K562 (cell line): ENCODE results near the gene HMX1. TPM values are rescaled to one million over a fixed set of nuclear protein-coding genes. Genes with fewer than 3 reads are reported as not detected.

ENCODE experiments used
- ATAC-seq: fragments of 200-7000 bp; cut with Tn5 transposase; 3 replicates; pipeline ENCODE4 v1.9.1; 2020; ENCODE audit warnings: moderate library complexity
- BruUV-seq: library from RNA; stranded (reverse); fragments of 400-500 nt; replicated peaks from 2 replicates; lab custom pipeline; 2021; lab: Mats Ljungman, UMichigan
- CTCF ChIA-PET: fragments of 300-600 bp; formaldehyde crosslinking; extraction: SDS; loops from one replicate; lab custom pipeline; 2021; ENCODE audit warnings: low intra/inter-chr PET ratio; lab: Yijun Ruan, JAX
- POLR2A ChIA-PET: fragments of 300-600, 350-650 bp; sonication (Branson Sonifier 250); formaldehyde crosslinking; extraction: SDS; loops from one replicate; lab custom pipeline; 2021; ENCODE audit warnings: antibody characterized with exemption, inconsistent platforms; lab: Yijun Ruan, JAX
- DNase-seq, 4 experiments: peaks; one replicate each; pipeline versions ENCODE4 v3.0.0 to v3.0.0-alpha.2; 2011 to 2018; ENCODE audit warnings: low spot score in 3 of 4, mixed read lengths in 3 of 4; ENCODE audit errors: extremely low read depth in 1 of 4
- FAIRE-seq: peaks from 2 replicates; lab custom pipeline; 2011; peaks lifted over from hg19 to GRCh38; lab: Jason Lieb, UNC
- H2AFZ ChIP-seq: 2 replicates; pipeline ENCODE4 v1.6.0; 2011; ENCODE audit warnings: low read depth, low read length, control low read depth, inconsistent platforms
- H3K27ac ChIP-seq: fragments of 200-600 bp; 3 replicates; pipeline ENCODE4 v1.8.0; 2011; ENCODE audit warnings: low read depth, mild to moderate bottlenecking, control low read depth, inconsistent platforms, low read length, moderate library complexity, mixed read lengths; ENCODE audit errors: extremely low read depth
- H3K27me3 ChIP-seq, 2 experiments: fragments of 300-600 bp in 1 of 2; 2 replicates in 1 of 2; 3 replicates in 1 of 2; pipeline versions ENCODE4 v1.6.0 to v1.8.0; 2011; ENCODE audit warnings: inconsistent platforms in 2 of 2, low read length in 2 of 2, mild to moderate bottlenecking in 1 of 2, mixed read lengths in 1 of 2, moderate library complexity in 1 of 2; ENCODE audit not compliant: control insufficient read depth in 2 of 2, insufficient read depth in 2 of 2
- H3K36me3 ChIP-seq: fragments of 300-600 bp; 3 replicates; pipeline ENCODE4 v1.8.0; 2011; ENCODE audit warnings: mild to moderate bottlenecking, low read length, inconsistent platforms; ENCODE audit not compliant: control insufficient read depth, insufficient read depth
- H3K4me1 ChIP-seq, 2 experiments: fragments of 200-600 bp in 1 of 2; replicated peaks in 1 of 2; 2 replicates in 1 of 2; 3 replicates in 1 of 2; pipeline versions ENCODE4 v1.5.1 to v1.8.0; 2011; ENCODE audit warnings: inconsistent platforms in 2 of 2, low read length in 2 of 2, mild to moderate bottlenecking in 1 of 2, mixed read lengths in 1 of 2, moderate library complexity in 1 of 2; ENCODE audit not compliant: control insufficient read depth in 2 of 2, insufficient read depth in 2 of 2
- H3K4me2 ChIP-seq: 2 replicates; pipeline ENCODE4 v1.6.1; 2011; ENCODE audit warnings: low read length, control low read depth, inconsistent platforms, mixed read lengths; ENCODE audit not compliant: insufficient read depth
- H3K4me3 ChIP-seq: fragments of 200-600 bp; sonication (generic), shearing (Covaris generic); 2 replicates; pipeline ENCODE4 v1.5.1; 2016; ENCODE audit warnings: control low read depth, inconsistent platforms
- H3K79me2 ChIP-seq: fragments of 200-600 bp; 3 replicates; pipeline ENCODE4 v1.8.0; 2011; ENCODE audit warnings: low read length, inconsistent platforms; ENCODE audit not compliant: control insufficient read depth, insufficient read depth
- H3K9ac ChIP-seq, 2 experiments: 2 replicates each; pipeline versions ENCODE4 v1.6.0 to v1.6.1; 2011; ENCODE audit warnings: low read depth in 2 of 2, low read length in 2 of 2, control low read depth in 1 of 2, inconsistent platforms in 1 of 2, mild to moderate bottlenecking in 1 of 2, mixed read lengths in 1 of 2; ENCODE audit not compliant: insufficient read depth in 1 of 2
- H3K9me1 ChIP-seq: one replicate; pipeline ENCODE4 v1.6.0; 2011; ENCODE audit warnings: inconsistent platforms, mild to moderate bottlenecking, low read length, moderate library complexity; ENCODE audit not compliant: control insufficient read depth, insufficient read depth
- H3K9me3 ChIP-seq: replicated peaks from 2 replicates; pipeline ENCODE4 v1.5.1; 2011; ENCODE audit warnings: low read depth, low read length, inconsistent platforms; ENCODE audit not compliant: control insufficient read depth, insufficient read depth
- H4K20me1 ChIP-seq: replicated peaks from 2 replicates; pipeline ENCODE4 v1.6.1; 2011; ENCODE audit warnings: low read length, inconsistent platforms, mixed read lengths; ENCODE audit not compliant: control insufficient read depth, insufficient read depth
- BCOR ChIP-seq: fragments of 450-650 bp; IDR thresholded peaks from 2 replicates; pipeline ENCODE4 v1.6.1; 2016
- CBX2 ChIP-seq: fragments of 200-600 bp; sonication (generic); IDR thresholded peaks from one replicate; pipeline ENCODE4 v1.6.1; 2012; ENCODE audit warnings: mild to moderate bottlenecking, low read length, inconsistent platforms; ENCODE audit not compliant: insufficient read depth, poor library complexity, severe bottlenecking
- CTCF ChIP-seq, 3 experiments: IDR thresholded peaks in 2 of 3; conservative IDR thresholded peaks in 1 of 3; 2 replicates each; pipeline ENCODE4 v1.5.1; 2011 to 2012; ENCODE audit warnings: low read length in 3 of 3, mild to moderate bottlenecking in 3 of 3, control low read depth in 2 of 3, improper control_type of control experiment in 1 of 3, inconsistent platforms in 1 of 3, low read depth in 1 of 3, mixed read lengths in 1 of 3, moderate library complexity in 1 of 3; ENCODE audit not compliant: insufficient read depth in 2 of 3
- FOXM1 ChIP-seq, 2 experiments: fragments of 450-650 bp in 1 of 2; sonication (generic) in 1 of 2; formaldehyde crosslinking in 1 of 2; IDR thresholded peaks; 2 replicates each; pipeline versions ENCODE4 v1.6.1 to v1.9.0; 2017 to 2022; ENCODE audit warnings: low read depth in 2 of 2, mild to moderate bottlenecking in 2 of 2, missing genetic modification reagents in 1 of 2, moderate library complexity in 1 of 2
- MAFK ChIP-seq: IDR thresholded peaks from 2 replicates; pipeline ENCODE4 v1.6.1; 2011; ENCODE audit warnings: low read length, improper control_type of control experiment
- NCOA4 ChIP-seq: fragments of 450-650 bp; IDR thresholded peaks from 2 replicates; pipeline ENCODE4 v1.6.1; 2018; ENCODE audit warnings: mild to moderate bottlenecking; ENCODE audit not compliant: partially characterized antibody
- PHB ChIP-seq: fragments of 250-450 bp; sonication (Bioruptor Pico); IDR thresholded peaks from 2 replicates; pipeline ENCODE4 v1.5.0; 2021
- PTBP1 ChIP-seq: fragments of 200-400 bp; formaldehyde crosslinking; IDR thresholded peaks from 2 replicates; pipeline ENCODE4 v1.6.1; 2017; ENCODE audit warnings: low read depth, low read length
- SAFB2 ChIP-seq: fragments of 200-400 bp; formaldehyde crosslinking; IDR thresholded peaks from 2 replicates; pipeline ENCODE4 v1.6.1; 2018; ENCODE audit warnings: borderline replicate concordance, low read length, low read depth, moderate library complexity; ENCODE audit not compliant: severe bottlenecking
- SMARCE1 ChIP-seq: fragments of 450-650 bp; IDR thresholded peaks from 2 replicates; pipeline ENCODE4 v1.7.1; 2016; ENCODE audit warnings: mild to moderate bottlenecking
- ZNF197 ChIP-seq: fragments of 200-800 bp; sonication (Bioruptor generic); IDR thresholded peaks from 2 replicates; pipeline ENCODE4 v1.6.1; 2016; ENCODE audit warnings: low read depth, missing genetic modification characterization, missing compliant biosample characterization
- ZNF3 ChIP-seq: fragments of 250-450 bp; sonication (Bioruptor Pico); IDR thresholded peaks from 2 replicates; pipeline ENCODE4 v1.5.0; 2021; ENCODE audit warnings: mild to moderate bottlenecking, moderate library complexity
- WGBS: fragments of 100-300 bp; shearing (Covaris generic); methylation state at CpG from one replicate; pipeline ENCODE4 v1.1.6; 2016; ENCODE audit warnings: low coverage, mixed read lengths; ENCODE audit not compliant: insufficient coverage; ENCODE audit errors: missing lambda C conversion rate; 5-methylcytosine and 5-hydroxymethylcytosine counted together
- in situ Hi-C: fragments of 300-500 bp; cut with MboI; formaldehyde crosslinking; loops from 4 replicates; pipeline ENCODE4 v1.15.0; 2018; ENCODE audit warnings: inconsistent platforms, mixed read lengths
- intact Hi-C: fragments of 100-400 bp; cut with micrococcal nuclease; formaldehyde crosslinking; loops from 2 replicates; pipeline ENCODE4 v1.14.2; 2022
- polyA plus RNA-seq, 8 experiments: library from polyadenylated mRNA; depleted of rRNA in 4 of 8; stranded (reverse) in 5 of 8; unstranded in 3 of 8; fragments of >200 nt; fragmentation: Nextera tagmentation in 2 of 8; fragmentation: Illumina TruSeq in 1 of 8; extraction: Ambion mirVana in 2 of 8; extraction: Trizol in 1 of 8; gene quantifications; 2 replicates each; pipeline versions ENCODE4 v1.2.1 to v1.2.3, GENCODE V29; 2011 to 2014; ENCODE audit warnings: inconsistent platforms in 1 of 8, missing spikeins in 1 of 8
- total RNA-seq, 7 experiments: library from RNA; depleted of rRNA in 6 of 7; stranded (reverse); fragments of >200 nt in 6 of 7; fragmentation: Illumina TruSeq in 2 of 7; extraction: Trizol in 2 of 7; gene quantifications; 2 replicates each; pipeline versions ENCODE4 v1.2.1 to v1.2.3, GENCODE V29; 2011 to 2021; ENCODE audit warnings: low replicate concordance in 1 of 7
- TF ChIP-seq, protein P1 (sequence below), 2 experiments: IDR thresholded peaks; 2 replicates each; pipeline ENCODE4 v1.6.1; 2012; ENCODE audit warnings: improper control_type of control experiment in 2 of 2, low read depth in 2 of 2, low read length in 2 of 2, borderline replicate concordance in 1 of 2
- TF ChIP-seq, protein P2 (sequence below): fragments of 250-450 bp; sonication (Bioruptor Pico); IDR thresholded peaks from 2 replicates; pipeline ENCODE4 v1.9.0; 2021; ENCODE audit warnings: mild to moderate bottlenecking

Gene HMX1
- total and polyA plus RNA-seq, 9 of the 15 experiments (the other 6 are each of a cell fraction or from before 2014, with no cell fraction given) = not detected

DNA sequence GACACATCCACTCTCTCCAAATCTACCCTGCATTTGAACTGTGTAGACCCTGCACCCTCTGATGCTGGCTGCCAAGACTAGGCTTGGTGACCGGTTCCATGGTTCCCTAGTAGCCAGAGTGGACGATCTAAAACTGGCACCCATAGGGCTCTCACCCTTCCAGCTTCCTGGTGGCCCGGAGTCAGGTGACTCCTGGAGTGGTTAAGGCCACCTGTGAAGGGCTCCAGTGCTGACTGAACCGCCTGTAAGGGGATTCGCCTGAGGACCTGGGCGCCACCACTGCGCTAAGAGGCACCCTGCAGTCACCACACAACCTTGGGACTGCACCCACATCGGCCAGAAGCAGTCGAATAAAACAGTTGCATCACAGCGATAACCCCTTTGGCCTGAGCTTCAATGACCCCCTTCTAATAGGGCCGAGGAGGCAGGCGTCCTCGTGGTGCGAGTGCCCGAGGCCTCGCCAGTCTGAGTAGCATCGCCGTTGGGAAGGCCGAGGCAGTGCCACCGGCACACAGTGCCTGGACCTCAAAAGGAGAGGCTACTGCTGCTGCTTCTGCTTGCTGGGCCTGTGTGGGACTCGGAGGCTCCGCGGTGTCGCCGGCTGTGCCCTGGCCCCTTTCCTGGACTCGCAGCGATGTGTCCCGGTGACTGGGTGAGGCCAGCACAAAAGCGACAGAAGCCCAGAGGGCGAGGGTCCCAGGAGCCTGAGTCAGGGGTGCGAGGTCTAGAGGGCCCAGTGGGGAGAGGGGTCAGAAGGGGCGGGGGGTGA is 6.5 kb downstream of the HMX1 start:
- Histone ChIP-seq H3K4me2 (no peak overlapping the region), H4K20me1 (0 out of 2 replicates have a peak, but pooled peaks cover 5% of the 10 kb centered on the region), H3K36me3 (no peaks in the 10 kb centered on the region), H3K79me2 (no peaks in the 10 kb centered on the region), H3K9me1 (no peaks in the 10 kb centered on the region), H3K27ac (no peak overlapping the region), H3K4me3 (no peak overlapping the region), H2AFZ (no peak overlapping the region), H3K27me3 (peaks cover 5 to 66% of the 10 kb centered on the region in 2 experiments; a peak in 3 of 5 replicates), H3K9me3 (no peaks in the 10 kb centered on the region), H3K9ac (no peak overlapping the region), H3K4me1 (peaks cover 0 to 9% of the 10 kb centered on the region in 2 experiments; a peak in 1 of 5 replicates)
- TF ChIP-seq ZNF197 (no peak), FOXM1 (IDR thresholded peaks at IDR 0.05; ENCODE audit: low read depth) (no peak), FOXM1 (CRISPR knock-in tag; IDR thresholded peaks at IDR 0.05; ENCODE audit: low read depth) (no peak), PTBP1 (no peak), CBX2 (no peak), BCOR (no peak), CTCF (IDR thresholded peaks at IDR 0.05 in 2 of 3, conservative IDR thresholded peaks at IDR 0.05 in 1 of 3; ENCODE audit: insufficient read depth in 2 of 3, low read depth in 1 of 3, low read length in 3 of 3) (no peak), ZNF3 (no peak), MAFK (no peak), SMARCE1 (no peak), PHB (CRISPR knock-in tag) (no peak), NCOA4 (no peak), SAFB2 (no peak)
- TF ChIP-seq, protein P1, sequence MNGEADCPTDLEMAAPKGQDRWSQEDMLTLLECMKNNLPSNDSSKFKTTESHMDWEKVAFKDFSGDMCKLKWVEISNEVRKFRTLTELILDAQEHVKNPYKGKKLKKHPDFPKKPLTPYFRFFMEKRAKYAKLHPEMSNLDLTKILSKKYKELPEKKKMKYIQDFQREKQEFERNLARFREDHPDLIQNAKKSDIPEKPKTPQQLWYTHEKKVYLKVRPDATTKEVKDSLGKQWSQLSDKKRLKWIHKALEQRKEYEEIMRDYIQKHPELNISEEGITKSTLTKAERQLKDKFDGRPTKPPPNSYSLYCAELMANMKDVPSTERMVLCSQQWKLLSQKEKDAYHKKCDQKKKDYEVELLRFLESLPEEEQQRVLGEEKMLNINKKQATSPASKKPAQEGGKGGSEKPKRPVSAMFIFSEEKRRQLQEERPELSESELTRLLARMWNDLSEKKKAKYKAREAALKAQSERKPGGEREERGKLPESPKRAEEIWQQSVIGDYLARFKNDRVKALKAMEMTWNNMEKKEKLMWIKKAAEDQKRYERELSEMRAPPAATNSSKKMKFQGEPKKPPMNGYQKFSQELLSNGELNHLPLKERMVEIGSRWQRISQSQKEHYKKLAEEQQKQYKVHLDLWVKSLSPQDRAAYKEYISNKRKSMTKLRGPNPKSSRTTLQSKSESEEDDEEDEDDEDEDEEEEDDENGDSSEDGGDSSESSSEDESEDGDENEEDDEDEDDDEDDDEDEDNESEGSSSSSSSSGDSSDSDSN (IDR thresholded peaks at IDR 0.05; ENCODE audit: borderline replicate concordance in 1 of 2, low read depth in 2 of 2, low read length in 2 of 2) = no peak
- TF ChIP-seq, protein P2, sequence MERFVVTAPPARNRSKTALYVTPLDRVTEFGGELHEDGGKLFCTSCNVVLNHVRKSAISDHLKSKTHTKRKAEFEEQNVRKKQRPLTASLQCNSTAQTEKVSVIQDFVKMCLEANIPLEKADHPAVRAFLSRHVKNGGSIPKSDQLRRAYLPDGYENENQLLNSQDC (CRISPR knock-in tag) = no peak
- ChIA-PET POLR2A (no interaction called here), CTCF (no interaction called here)
- intact Hi-C loops (no loop called here), in situ Hi-C loops (no loop called here)
- DNase-seq = no peak
- WGBS = 1% methylated on average over 26 of the region's 32 CpGs
- FAIRE-seq = no peak
- BruUV-seq = no TSS peak
- no peak for ATAC-seq
